ENCODE results near the gene SRRM1.

The SRRM1 gene

DNA sequence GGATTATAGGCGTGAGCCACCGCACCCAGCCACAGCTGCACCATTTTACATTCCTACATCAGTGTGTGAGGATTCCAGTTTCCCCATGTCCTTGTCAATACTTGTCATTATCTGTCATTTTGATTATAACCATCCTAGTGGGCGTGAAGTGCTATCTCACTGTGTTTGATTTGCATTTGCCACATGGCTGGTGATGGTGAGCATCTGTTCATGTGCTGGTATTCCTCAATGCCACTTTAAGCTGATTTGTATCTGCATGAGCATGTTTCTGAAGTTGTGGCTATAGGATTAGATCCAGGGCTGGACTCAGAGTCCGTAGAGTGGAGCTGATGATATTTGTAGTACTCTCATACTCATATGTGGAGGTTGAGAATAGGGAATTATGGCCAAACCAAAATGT lies 36.6 kb downstream of the SRRM1 start:
- Histone ChIP-seq H3K4me3 (replicated peaks; ENCODE audit: insufficient read depth, low read length) (no peak overlapping the region), H3K27ac (replicated peaks) (no peak overlapping the region), H3K27me3 (ENCODE audit: insufficient read depth, poor library complexity, severe bottlenecking) (no peaks in the 10 kb centered on the region)
- TF ChIP-seq SPI1 (IDR thresholded peaks at IDR 0.05; ENCODE audit: borderline replicate concordance, low read depth) (no peak), GABPA (IDR thresholded peaks at IDR 0.05; ENCODE audit: low read depth) (no peak), POLR2AphosphoS5 (IDR thresholded peaks at IDR 0.05; ENCODE audit: low read depth) (no peak)
- TF ChIP-seq, protein P1, sequence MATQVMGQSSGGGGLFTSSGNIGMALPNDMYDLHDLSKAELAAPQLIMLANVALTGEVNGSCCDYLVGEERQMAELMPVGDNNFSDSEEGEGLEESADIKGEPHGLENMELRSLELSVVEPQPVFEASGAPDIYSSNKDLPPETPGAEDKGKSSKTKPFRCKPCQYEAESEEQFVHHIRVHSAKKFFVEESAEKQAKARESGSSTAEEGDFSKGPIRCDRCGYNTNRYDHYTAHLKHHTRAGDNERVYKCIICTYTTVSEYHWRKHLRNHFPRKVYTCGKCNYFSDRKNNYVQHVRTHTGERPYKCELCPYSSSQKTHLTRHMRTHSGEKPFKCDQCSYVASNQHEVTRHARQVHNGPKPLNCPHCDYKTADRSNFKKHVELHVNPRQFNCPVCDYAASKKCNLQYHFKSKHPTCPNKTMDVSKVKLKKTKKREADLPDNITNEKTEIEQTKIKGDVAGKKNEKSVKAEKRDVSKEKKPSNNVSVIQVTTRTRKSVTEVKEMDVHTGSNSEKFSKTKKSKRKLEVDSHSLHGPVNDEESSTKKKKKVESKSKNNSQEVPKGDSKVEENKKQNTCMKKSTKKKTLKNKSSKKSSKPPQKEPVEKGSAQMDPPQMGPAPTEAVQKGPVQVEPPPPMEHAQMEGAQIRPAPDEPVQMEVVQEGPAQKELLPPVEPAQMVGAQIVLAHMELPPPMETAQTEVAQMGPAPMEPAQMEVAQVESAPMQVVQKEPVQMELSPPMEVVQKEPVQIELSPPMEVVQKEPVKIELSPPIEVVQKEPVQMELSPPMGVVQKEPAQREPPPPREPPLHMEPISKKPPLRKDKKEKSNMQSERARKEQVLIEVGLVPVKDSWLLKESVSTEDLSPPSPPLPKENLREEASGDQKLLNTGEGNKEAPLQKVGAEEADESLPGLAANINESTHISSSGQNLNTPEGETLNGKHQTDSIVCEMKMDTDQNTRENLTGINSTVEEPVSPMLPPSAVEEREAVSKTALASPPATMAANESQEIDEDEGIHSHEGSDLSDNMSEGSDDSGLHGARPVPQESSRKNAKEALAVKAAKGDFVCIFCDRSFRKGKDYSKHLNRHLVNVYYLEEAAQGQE (IDR thresholded peaks at IDR 0.05; ENCODE audit: insufficient replicate concordance, low read depth), result no peak
- TF ChIP-seq, protein P2, sequence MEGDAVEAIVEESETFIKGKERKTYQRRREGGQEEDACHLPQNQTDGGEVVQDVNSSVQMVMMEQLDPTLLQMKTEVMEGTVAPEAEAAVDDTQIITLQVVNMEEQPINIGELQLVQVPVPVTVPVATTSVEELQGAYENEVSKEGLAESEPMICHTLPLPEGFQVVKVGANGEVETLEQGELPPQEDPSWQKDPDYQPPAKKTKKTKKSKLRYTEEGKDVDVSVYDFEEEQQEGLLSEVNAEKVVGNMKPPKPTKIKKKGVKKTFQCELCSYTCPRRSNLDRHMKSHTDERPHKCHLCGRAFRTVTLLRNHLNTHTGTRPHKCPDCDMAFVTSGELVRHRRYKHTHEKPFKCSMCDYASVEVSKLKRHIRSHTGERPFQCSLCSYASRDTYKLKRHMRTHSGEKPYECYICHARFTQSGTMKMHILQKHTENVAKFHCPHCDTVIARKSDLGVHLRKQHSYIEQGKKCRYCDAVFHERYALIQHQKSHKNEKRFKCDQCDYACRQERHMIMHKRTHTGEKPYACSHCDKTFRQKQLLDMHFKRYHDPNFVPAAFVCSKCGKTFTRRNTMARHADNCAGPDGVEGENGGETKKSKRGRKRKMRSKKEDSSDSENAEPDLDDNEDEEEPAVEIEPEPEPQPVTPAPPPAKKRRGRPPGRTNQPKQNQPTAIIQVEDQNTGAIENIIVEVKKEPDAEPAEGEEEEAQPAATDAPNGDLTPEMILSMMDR (IDR thresholded peaks at IDR 0.05; ENCODE audit: insufficient read depth, low read length), result no peak
- no peak for DNase-seq (ENCODE audit: low read depth in 1 of 2, low spot score in 1 of 2)

DNA sequence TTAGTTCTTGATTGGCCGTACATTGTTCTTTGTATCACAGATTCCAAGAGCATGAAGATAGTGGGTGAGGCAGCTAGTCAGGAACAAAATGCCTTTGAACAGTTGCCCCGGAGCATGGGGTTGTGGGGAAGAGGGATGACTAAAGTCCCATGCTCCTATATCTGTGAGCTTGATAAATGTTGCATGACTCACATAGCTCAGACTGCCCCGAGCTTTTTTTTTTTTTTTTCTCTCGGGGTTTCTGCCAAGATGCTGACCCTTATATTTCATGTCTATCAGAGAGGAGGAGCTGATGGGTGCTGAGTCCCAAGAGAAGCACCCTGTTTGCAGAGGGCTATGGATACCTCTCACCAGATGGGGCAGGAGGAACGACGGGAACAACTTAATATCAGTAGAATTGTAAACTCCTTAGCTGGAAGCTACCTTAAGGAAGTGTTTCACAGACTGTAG lies 40.6 kb downstream of the SRRM1 start:
- TF ChIP-seq GABPA (IDR thresholded peaks at IDR 0.05; ENCODE audit: low read depth) (no peak), SPI1 (IDR thresholded peaks at IDR 0.05; ENCODE audit: borderline replicate concordance, low read depth) (no peak), POLR2AphosphoS5 (IDR thresholded peaks at IDR 0.05; ENCODE audit: low read depth) (no peak)
- TF ChIP-seq, protein P1 (IDR thresholded peaks at IDR 0.05; ENCODE audit: insufficient replicate concordance, low read depth), result no peak
- TF ChIP-seq, protein P2 (IDR thresholded peaks at IDR 0.05; ENCODE audit: insufficient read depth, low read length), result no peak
- H3K4me3 ChIP-seq (replicated peaks; ENCODE audit: insufficient read depth, low read length), result no peak overlapping the region
- DNase-seq (ENCODE audit: low read depth in 1 of 2, low spot score in 1 of 2), result no peak
- no peaks in the 10 kb centered on the region for H3K27me3 ChIP-seq (ENCODE audit: insufficient read depth, poor library complexity, severe bottlenecking)
- no peak overlapping the region for H3K27ac ChIP-seq (replicated peaks)

DNA sequence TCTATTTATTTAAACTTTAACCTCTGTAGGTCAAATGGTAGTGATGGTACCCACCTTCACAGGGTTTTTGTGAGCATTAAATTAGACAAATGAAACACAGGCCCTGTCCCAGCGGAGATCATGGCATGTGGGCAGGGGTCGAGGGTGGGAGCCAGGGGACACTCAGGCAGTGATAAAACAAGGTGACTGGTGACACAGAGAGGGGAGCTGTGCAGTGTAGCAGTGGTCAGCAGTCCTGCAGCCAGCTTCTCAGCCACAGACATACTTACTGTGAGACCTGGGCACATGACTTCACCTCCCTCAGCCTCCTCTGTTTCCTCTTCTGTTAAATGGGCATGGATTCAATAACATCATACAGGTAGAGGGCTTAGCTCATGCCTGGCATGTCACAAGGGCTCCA lies 44.9 kb downstream of the SRRM1 start:
- H3K27me3 ChIP-seq (ENCODE audit: insufficient read depth, poor library complexity, severe bottlenecking), result no peaks in the 10 kb centered on the region
- no peak overlapping the region for H3K4me3 ChIP-seq (replicated peaks; ENCODE audit: insufficient read depth, low read length)
- TF ChIP-seq, protein P2 (IDR thresholded peaks at IDR 0.05; ENCODE audit: insufficient read depth, low read length), result no peak
- TF ChIP-seq, protein P1 (IDR thresholded peaks at IDR 0.05; ENCODE audit: insufficient replicate concordance, low read depth), result no peak
- TF ChIP-seq SPI1 (IDR thresholded peaks at IDR 0.05; ENCODE audit: borderline replicate concordance, low read depth), result no peak
- TF ChIP-seq POLR2AphosphoS5 (IDR thresholded peaks at IDR 0.05; ENCODE audit: low read depth), result no peak
- no peak for TF ChIP-seq GABPA (IDR thresholded peaks at IDR 0.05; ENCODE audit: low read depth)
- DNase-seq (ENCODE audit: low read depth in 1 of 2, low spot score in 1 of 2), result no peak
- H3K27ac ChIP-seq (replicated peaks), result no peak overlapping the region

Data from HL-60 (cell line).